ENCODE measurements around the gene NDUFS4. TPM values are rescaled to one million over a fixed set of nuclear protein-coding genes. Genes with fewer than 3 reads are reported as not detected.

The NDUFS4 gene
- total RNA-seq, 2 donors from 2014 or later, result 29.8 to 39.6 TPM

DNA sequence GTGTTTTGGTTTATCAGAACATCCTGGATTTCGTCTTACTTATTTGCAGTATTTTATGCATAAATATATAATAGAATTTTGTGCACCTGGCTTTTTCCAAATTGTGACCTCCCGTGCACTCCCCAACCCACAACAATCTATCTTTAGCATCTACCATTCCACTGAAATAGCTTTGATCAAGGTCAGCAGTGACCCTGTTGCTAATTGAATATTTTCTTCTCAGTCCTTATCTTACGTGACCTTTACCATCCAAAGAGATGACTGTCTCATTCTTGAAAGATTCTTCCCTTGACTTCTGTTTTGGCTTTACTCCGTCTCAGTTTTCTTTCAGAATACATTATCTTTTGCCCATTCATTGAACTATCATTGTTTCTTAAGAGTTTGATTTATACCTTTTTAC, 18.4 kb downstream of the NDUFS4 start:
- no peaks in the 10 kb centered on the region for H3K27me3 ChIP-seq
- ATAC-seq (no peak), DNase-seq (no peak)
- intact Hi-C loops (cut with DNase I), result no loop called here
- no peaks in the 10 kb centered on the region for H3K36me3 ChIP-seq (replicated peaks in 1 of 2; ENCODE audit: insufficient read depth in 1 of 2, low read depth in 2 of 2)
- no peaks in the 10 kb centered on the region for H3K9me3 ChIP-seq
- TF ChIP-seq POLR2A (IDR thresholded peaks at IDR 0.05), result no peak
- TF ChIP-seq, protein P1, sequence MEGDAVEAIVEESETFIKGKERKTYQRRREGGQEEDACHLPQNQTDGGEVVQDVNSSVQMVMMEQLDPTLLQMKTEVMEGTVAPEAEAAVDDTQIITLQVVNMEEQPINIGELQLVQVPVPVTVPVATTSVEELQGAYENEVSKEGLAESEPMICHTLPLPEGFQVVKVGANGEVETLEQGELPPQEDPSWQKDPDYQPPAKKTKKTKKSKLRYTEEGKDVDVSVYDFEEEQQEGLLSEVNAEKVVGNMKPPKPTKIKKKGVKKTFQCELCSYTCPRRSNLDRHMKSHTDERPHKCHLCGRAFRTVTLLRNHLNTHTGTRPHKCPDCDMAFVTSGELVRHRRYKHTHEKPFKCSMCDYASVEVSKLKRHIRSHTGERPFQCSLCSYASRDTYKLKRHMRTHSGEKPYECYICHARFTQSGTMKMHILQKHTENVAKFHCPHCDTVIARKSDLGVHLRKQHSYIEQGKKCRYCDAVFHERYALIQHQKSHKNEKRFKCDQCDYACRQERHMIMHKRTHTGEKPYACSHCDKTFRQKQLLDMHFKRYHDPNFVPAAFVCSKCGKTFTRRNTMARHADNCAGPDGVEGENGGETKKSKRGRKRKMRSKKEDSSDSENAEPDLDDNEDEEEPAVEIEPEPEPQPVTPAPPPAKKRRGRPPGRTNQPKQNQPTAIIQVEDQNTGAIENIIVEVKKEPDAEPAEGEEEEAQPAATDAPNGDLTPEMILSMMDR (IDR thresholded peaks at IDR 0.05), result no peak
- no peak overlapping the region for H3K4me3 ChIP-seq
- WGBS, 2 donors, result 91 to 92% methylated on average over 4 of the region's 4 CpGs
- no peak overlapping the region for H3K27ac ChIP-seq
- H3K4me1 ChIP-seq, result peaks cover 18% of the 10 kb centered on the region

DNA sequence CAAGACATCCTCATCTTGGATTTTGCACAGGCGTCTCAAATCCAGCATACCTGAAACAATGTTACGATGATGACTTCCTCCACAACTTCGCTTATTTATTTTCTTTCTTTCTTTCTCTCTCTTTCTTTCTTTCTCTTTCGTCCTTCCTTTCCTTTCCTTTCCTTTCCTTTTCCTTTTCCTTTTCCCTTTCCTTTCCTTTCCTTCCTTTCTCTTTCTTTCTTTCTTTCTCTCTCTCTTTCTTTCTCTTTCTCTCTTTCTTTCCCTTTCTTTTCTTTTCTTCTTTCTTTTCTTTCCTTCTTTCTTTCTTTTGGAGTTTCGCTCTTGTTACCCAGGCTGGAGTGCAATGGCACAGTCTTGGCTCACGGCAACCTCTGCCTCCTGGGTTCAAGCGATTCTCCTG, 20.1 kb downstream of the NDUFS4 start:
- H3K9me3 ChIP-seq, result no peaks in the 10 kb centered on the region
- no peaks in the 10 kb centered on the region for H3K36me3 ChIP-seq (replicated peaks in 1 of 2; ENCODE audit: insufficient read depth in 1 of 2, low read depth in 2 of 2)
- H3K27me3 ChIP-seq, result no peaks in the 10 kb centered on the region
- DNase-seq, result no peak
- peaks cover 18% of the 10 kb centered on the region for H3K4me1 ChIP-seq
- ATAC-seq, result no peak
- TF ChIP-seq POLR2A (IDR thresholded peaks at IDR 0.05), result no peak
- TF ChIP-seq, protein P1 (IDR thresholded peaks at IDR 0.05), result no peak
- intact Hi-C loops (cut with DNase I), result no loop called here
- H3K4me3 ChIP-seq, result no peak overlapping the region
- WGBS, 2 donors, result 93 to 95% methylated on average over 7 of the region's 7 CpGs
- H3K27ac ChIP-seq, result no peak overlapping the region

DNA sequence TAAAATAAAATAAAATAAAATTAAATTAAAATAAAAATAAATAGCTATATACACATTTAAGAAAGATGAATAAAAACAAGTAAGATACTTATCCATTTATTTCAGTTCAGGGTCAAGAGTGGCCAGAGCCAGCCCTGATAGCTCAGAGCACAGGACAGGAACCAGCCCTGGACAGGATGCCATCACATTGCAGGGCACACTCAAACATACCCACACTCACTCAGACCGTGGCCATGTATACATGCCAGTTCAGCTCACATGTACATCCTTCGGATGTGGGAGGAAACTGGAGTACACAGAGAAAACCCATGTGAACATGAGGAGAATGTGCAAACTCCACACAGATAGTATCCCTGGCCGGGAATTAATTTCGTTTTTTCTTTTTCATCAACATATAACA, 21.8 kb downstream of the NDUFS4 start:
- H3K4me3 ChIP-seq, result no peak overlapping the region
- no peaks in the 10 kb centered on the region for H3K36me3 ChIP-seq (replicated peaks in 1 of 2; ENCODE audit: insufficient read depth in 1 of 2, low read depth in 2 of 2)
- no peak for TF ChIP-seq POLR2A (IDR thresholded peaks at IDR 0.05)
- TF ChIP-seq, protein P1 (IDR thresholded peaks at IDR 0.05), result no peak
- peaks cover 6% of the 10 kb centered on the region for H3K4me1 ChIP-seq
- ATAC-seq, result no peak
- no peak for DNase-seq
- intact Hi-C loops (cut with DNase I), result no loop called here
- WGBS, 2 donors, result 54 to 65% methylated on average over 4 of the region's 4 CpGs
- no peaks in the 10 kb centered on the region for H3K9me3 ChIP-seq
- H3K27ac ChIP-seq, result no peak overlapping the region
- no peaks in the 10 kb centered on the region for H3K27me3 ChIP-seq

DNA sequence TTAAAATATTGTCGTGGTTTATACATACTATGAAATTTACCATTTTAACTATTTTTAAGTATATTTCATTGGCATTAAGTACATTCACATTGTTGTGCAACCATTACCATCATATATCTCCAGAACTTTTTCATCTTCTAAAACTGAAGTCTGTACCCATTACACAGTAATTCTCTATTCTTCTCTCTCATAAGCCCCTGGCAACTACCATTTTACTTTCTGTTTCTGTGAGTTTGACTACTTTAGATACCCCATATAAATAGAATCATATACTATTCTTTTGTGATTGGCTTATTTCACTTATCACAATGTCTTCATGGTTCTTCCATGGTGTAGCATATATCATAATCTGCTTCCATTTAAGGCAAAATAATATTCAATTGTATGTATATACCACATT, 30.3 kb downstream of the NDUFS4 start:
- Histone ChIP-seq H3K4me3 (no peak overlapping the region), H3K27me3 (no peaks in the 10 kb centered on the region), H3K4me1 (peaks cover 5% of the 10 kb centered on the region), H3K36me3 (replicated peaks in 1 of 2; ENCODE audit: insufficient read depth in 1 of 2, low read depth in 2 of 2) (no peaks in the 10 kb centered on the region), H3K9me3 (no peaks in the 10 kb centered on the region), H3K27ac (no peak overlapping the region)
- TF ChIP-seq POLR2A (IDR thresholded peaks at IDR 0.05), result no peak
- TF ChIP-seq, protein P1 (IDR thresholded peaks at IDR 0.05), result no peak
- intact Hi-C loops (cut with DNase I), result no loop called here
- 88 to 97% methylated on average over 1 of the region's 1 CpG for WGBS, 2 donors
- ATAC-seq (no peak), DNase-seq (no peak)

DNA sequence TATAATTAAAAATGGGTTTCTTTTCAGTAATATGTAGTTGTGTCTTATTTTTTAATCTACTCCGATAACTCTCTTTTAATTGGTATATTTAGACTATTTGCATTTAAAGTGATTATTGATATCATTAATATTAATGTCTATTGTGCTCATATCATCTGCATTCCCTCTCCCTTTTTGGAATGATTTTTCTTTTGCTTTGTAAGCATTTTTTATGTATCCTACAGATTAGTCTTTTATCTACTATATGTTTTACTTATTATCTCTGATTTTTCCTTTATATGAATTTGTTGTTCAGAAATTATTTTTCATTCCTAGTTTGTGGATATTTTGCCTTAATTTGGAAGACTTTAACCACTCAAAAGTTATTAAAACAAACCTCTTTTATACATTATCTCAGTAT, 34.0 kb downstream of the NDUFS4 start:
- Histone ChIP-seq H3K4me1 (peaks cover 5% of the 10 kb centered on the region), H3K9me3 (no peaks in the 10 kb centered on the region), H3K4me3 (no peak overlapping the region), H3K27ac (no peak overlapping the region), H3K27me3 (no peaks in the 10 kb centered on the region), H3K36me3 (replicated peaks in 1 of 2; ENCODE audit: insufficient read depth in 1 of 2, low read depth in 2 of 2) (no peaks in the 10 kb centered on the region)
- TF ChIP-seq, protein P1 (IDR thresholded peaks at IDR 0.05), result no peak
- no peak for TF ChIP-seq POLR2A (IDR thresholded peaks at IDR 0.05)
- intact Hi-C loops (cut with DNase I), result no loop called here
- 85 to 100% methylated on average over 1 of the region's 1 CpG for WGBS, 2 donors
- no peak for ATAC-seq
- no peak for DNase-seq
